Measurements from ENCODE around the gene PCBP2.

DNA sequence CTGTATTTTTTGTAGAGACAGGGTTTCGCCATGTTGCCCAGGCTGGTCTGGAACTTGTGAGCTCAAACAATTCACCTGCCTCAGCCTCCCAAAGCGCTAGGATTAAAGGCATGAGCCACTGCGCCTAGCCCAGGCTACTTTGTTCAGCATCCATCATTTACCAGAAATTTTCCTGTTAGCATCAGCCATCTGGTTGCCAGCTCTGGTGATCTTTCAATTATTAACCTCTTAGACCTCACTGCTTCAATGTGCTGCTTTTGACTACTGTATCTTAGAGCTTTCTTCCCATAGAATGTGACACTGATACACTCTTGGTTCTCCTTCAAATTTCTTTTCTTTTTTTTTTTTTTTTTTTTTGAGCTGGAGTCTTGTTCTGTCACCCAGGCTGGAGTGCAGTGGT lies 33.7 kb upstream of the PCBP2 start:
- TF ChIP-seq, protein P1, sequence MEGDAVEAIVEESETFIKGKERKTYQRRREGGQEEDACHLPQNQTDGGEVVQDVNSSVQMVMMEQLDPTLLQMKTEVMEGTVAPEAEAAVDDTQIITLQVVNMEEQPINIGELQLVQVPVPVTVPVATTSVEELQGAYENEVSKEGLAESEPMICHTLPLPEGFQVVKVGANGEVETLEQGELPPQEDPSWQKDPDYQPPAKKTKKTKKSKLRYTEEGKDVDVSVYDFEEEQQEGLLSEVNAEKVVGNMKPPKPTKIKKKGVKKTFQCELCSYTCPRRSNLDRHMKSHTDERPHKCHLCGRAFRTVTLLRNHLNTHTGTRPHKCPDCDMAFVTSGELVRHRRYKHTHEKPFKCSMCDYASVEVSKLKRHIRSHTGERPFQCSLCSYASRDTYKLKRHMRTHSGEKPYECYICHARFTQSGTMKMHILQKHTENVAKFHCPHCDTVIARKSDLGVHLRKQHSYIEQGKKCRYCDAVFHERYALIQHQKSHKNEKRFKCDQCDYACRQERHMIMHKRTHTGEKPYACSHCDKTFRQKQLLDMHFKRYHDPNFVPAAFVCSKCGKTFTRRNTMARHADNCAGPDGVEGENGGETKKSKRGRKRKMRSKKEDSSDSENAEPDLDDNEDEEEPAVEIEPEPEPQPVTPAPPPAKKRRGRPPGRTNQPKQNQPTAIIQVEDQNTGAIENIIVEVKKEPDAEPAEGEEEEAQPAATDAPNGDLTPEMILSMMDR (IDR thresholded peaks at IDR 0.05), result no peak
- TF ChIP-seq POLR2A (IDR thresholded peaks at IDR 0.05), result no peak
